Upper lobe of left lung (tissue), 4 donors: Measurements from ENCODE around the gene ETFA.

Source experiments
- CTCF ChIP-seq, 6 experiments: fragments of 450-650 bp in 4 of 6; fragments of 200-600 bp in 2 of 6; sonication (generic) in 2 of 6; IDR thresholded peaks; one replicate each; pipeline ENCODE4 v1.5.1; 2016 to 2019; ENCODE audit warnings: antibody characterized with exemption in 6 of 6
- EP300 ChIP-seq, 4 donors: sonication (generic); formaldehyde crosslinking; IDR thresholded peaks; one replicate each; pipeline ENCODE4 v1.5.1; 2017; ENCODE audit warnings: antibody characterized with exemption in 4 of 4, control low read depth in 2 of 4
- POLR2A ChIP-seq, 4 donors: fragments of 450-650 bp; IDR thresholded peaks; one replicate each; pipeline ENCODE4 v1.5.1; 2016 to 2017; ENCODE audit warnings: antibody characterized with exemption in 4 of 4, mild to moderate bottlenecking in 2 of 4

GRCh38 chr15:76179023-76179422, 132.2 kb downstream of the ETFA start:
- TF ChIP-seq CTCF (IDR thresholded peaks at IDR 0.05) (no peak), EP300 (IDR thresholded peaks at IDR 0.05) (no peak), POLR2A (IDR thresholded peaks at IDR 0.05) (no peak)
